Right lobe of liver (tissue), 6 donors: ENCODE measurements around the gene NODAL. TPM values are rescaled to one million over a fixed set of nuclear protein-coding genes. Genes with fewer than 3 reads are reported as not detected.
A peak's percentile ranks its signal among the peaks of the same experiment; 100 is the strongest.

Experiments
- ATAC-seq, 4 donors: fragments of 200-7000 bp; cut with Tn5 transposase; one replicate each; pipeline ENCODE4 v1.9.1; 2020; ENCODE audit warnings: mild to moderate bottlenecking in 4 of 4, moderate library complexity in 4 of 4
- DNase-seq, 3 donors: peaks; one replicate each; pipeline ENCODE4 v3.0.0-alpha.2; 2020
- H3K27ac ChIP-seq, 3 donors: fragments of 200-600 bp; one replicate each; pipeline ENCODE4 v1.8.0; 2022
- H3K27me3 ChIP-seq, 2 donors: fragments of 200-600 bp; one replicate each; pipeline ENCODE4 v1.8.0; 2022
- H3K36me3 ChIP-seq, 4 donors: fragments of 200-600 bp; sonication (generic) in 1 of 4; one replicate each; pipeline versions ENCODE4 v1.5.1 to v1.8.0; 2017 to 2022; ENCODE audit warnings: control low read depth in 1 of 4
- H3K4me1 ChIP-seq, 4 donors: fragments of 200-600 bp; sonication (generic) in 1 of 4; one replicate each; pipeline versions ENCODE4 v1.5.1 to v1.8.0; 2017 to 2022; ENCODE audit warnings: control low read depth in 1 of 4
- H3K4me3 ChIP-seq, 3 donors: fragments of 200-600 bp; one replicate each; pipeline ENCODE4 v1.8.0; 2022
- H3K9me3 ChIP-seq, 4 donors: fragments of 200-600 bp; sonication (generic) in 1 of 4; one replicate each; pipeline versions ENCODE4 v1.5.1 to v1.8.0; 2017 to 2022; ENCODE audit warnings: control low read depth in 1 of 4
- CTCF ChIP-seq, 4 donors: fragments of 200-600 bp in 3 of 4; fragments of 450-650 bp in 1 of 4; IDR thresholded peaks; one replicate each; pipeline versions ENCODE4 v1.5.1 to v1.8.0; 2016 to 2022; ENCODE audit warnings: antibody characterized with exemption in 4 of 4, mild to moderate bottlenecking in 2 of 4
- POLR2A ChIP-seq: fragments of 450-650 bp; IDR thresholded peaks from one replicate; pipeline ENCODE4 v1.6.1; 2017; ENCODE audit warnings: antibody characterized with exemption, mild to moderate bottlenecking
- WGBS: methylation state at CpG from one replicate; pipeline ENCODE4 v1.1.6; 2018; ENCODE audit warnings: low coverage, low lambda C conversion rate; ENCODE audit not compliant: insufficient coverage; ENCODE audit errors: missing lambda C conversion rate; 5-methylcytosine and 5-hydroxymethylcytosine counted together
- intact Hi-C, 2 donors: fragments of 100-400 bp; cut with DNase I; formaldehyde crosslinking; loops; one replicate each; pipeline versions ENCODE4 v1.11.2 to v1.14.1; 2022
- total RNA-seq, 6 experiments: library from RNA; depleted of rRNA in 2 of 6; stranded (reverse); fragments of >200 nt in 2 of 6; fragmentation: NEBNext Ultra II Directional in 3 of 6; extraction: Animal tissue kit (Norgen Biotek cat#: 25700) in 3 of 6; gene quantifications; one replicate each; pipeline versions ENCODE4 v1.1.0 to v1.2.4, GENCODE V29; 2016 to 2023
- donor health status: DM: no; HTN: yes; CAD: no.
- donor health status: DM: no; HTN: no; CAD: no.
- donor health status: DM: no; HTN: no; CAD: no.
- donor health status: DM: no; HTN: yes; CAD: no.
- donor health status: DM: no; HTN: yes; CAD: no.

Gene NODAL
- total RNA-seq, 6 experiments from 2014 or later = not detected

- intact Hi-C loops = no loop called here
- peaks cover 0 to 23% (median 9%) of the 10 kb centered on the region in 4 donors for H3K4me1 ChIP-seq
- no peaks in the 10 kb centered on the region for H3K9me3 ChIP-seq
- H3K27ac ChIP-seq = peak overlapping the region in 2 of 3 donors; percentile 37 to 64
- peak; percentile 86 to 96 (median 96) for ATAC-seq
- WGBS = 21% methylated on average over 5 of the region's 6 CpGs
- DNase-seq = peak; percentile 49 to 84 (median 80)
- no peaks in the 10 kb centered on the region for H3K27me3 ChIP-seq
- TF ChIP-seq CTCF (IDR thresholded peaks at IDR 0.05) (peak in 3 of 4 donors; percentile 19 to 42 (median 29)), POLR2A (no peak)
- H3K4me3 ChIP-seq = no peak overlapping the region
- peaks cover 0 to 28% (median 8%) of the 10 kb centered on the region in 4 donors for H3K36me3 ChIP-seq
These were observed 10.7 kb downstream of the NODAL start for GRCh38 chr10:70430493-70431445.

- no peak for DNase-seq
- H3K36me3 ChIP-seq = peaks cover 0 to 66% (median 35%) of the 10 kb centered on the region in 4 donors
These were observed 14.7 kb downstream of the NODAL start for GRCh38 chr10:70426823-70427222.

GRCh38 chr10:70425096-70425495 lies 16.4 kb downstream of the NODAL start:
- ATAC-seq (no peak), DNase-seq (no peak)
- Histone ChIP-seq H3K9me3 (no peaks in the 10 kb centered on the region), H3K4me3 (no peak overlapping the region), H3K36me3 (peaks cover 0 to 82% (median 46%) of the 10 kb centered on the region in 4 donors), H3K27ac (no peak overlapping the region), H3K4me1 (peaks cover 0 to 17% (median 2%) of the 10 kb centered on the region in 4 donors), H3K27me3 (no peaks in the 10 kb centered on the region)
- WGBS = 90% methylated on average over 2 of the region's 3 CpGs
- no peak for TF ChIP-seq CTCF (IDR thresholded peaks at IDR 0.05)
- TF ChIP-seq POLR2A = no peak
- intact Hi-C loops = no loop called here

More at GRCh38 chr10:70426823-70427222, 14.7 kb downstream of the NODAL start:
- no peak overlapping the region for H3K4me3 ChIP-seq
- no peaks in the 10 kb centered on the region for H3K27me3 ChIP-seq
- intact Hi-C loops = no loop called here
- H3K9me3 ChIP-seq = no peaks in the 10 kb centered on the region
- no peak for ATAC-seq
- 100% methylated on average over 3 of the region's 3 CpGs for WGBS
- no peak overlapping the region for H3K27ac ChIP-seq
- H3K4me1 ChIP-seq = peaks cover 0 to 23% (median 9%) of the 10 kb centered on the region in 4 donors
- no peak for TF ChIP-seq CTCF (IDR thresholded peaks at IDR 0.05)
- no peak for TF ChIP-seq POLR2A

GRCh38 chr10:70424320-70424719 lies 17.2 kb downstream of the NODAL start:
- H3K4me3 ChIP-seq = no peak overlapping the region
- H3K27me3 ChIP-seq = no peaks in the 10 kb centered on the region
- H3K36me3 ChIP-seq = peaks cover 0 to 87% (median 51%) of the 10 kb centered on the region in 4 donors
- DNase-seq (no peak), ATAC-seq (no peak)
- no peaks in the 10 kb centered on the region for H3K9me3 ChIP-seq
- H3K27ac ChIP-seq = no peak overlapping the region
- peaks cover 0 to 9% (median 0%) of the 10 kb centered on the region in 4 donors for H3K4me1 ChIP-seq
- intact Hi-C loops = no loop called here
- WGBS = 100% methylated on average over 3 of the region's 3 CpGs
- no peak for TF ChIP-seq POLR2A
- TF ChIP-seq CTCF (IDR thresholded peaks at IDR 0.05) = no peak
